OCI-M2 (cell line): ENCODE measurements around the gene RNF44.
"Not testable (repeated sequence)": the region's sequence is repeated elsewhere in the genome, so short reads cannot be mapped to it uniquely, and the experiment has no call there.

Source experiments
- DNase-seq: peaks from one replicate; lab custom pipeline; 2025; ENCODE audit not compliant: unreplicated experiment; lab: John Stamatoyannopoulos, UW

RNF44 gene

DNA sequence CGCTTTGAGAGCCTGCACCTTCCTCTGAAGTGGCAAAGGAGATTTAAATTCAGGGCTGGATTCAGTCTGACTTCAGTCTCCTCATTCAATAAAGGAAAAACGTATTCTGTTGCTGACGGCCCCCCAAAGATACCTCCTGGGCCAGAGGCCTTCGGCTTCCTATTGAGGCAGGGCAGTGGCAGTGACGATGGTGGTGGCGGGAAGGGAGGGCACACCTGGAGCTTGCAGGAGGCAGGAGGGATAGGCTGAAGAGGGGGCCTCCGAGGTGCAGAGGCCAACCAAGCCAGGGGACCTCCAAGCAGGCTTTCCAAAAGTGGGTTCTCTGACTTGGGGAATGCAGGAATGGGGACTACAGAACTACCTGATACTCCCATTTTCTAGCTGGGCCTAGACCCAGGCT is 15.9 kb downstream of the RNF44 start:
- no peak for DNase-seq

DNA sequence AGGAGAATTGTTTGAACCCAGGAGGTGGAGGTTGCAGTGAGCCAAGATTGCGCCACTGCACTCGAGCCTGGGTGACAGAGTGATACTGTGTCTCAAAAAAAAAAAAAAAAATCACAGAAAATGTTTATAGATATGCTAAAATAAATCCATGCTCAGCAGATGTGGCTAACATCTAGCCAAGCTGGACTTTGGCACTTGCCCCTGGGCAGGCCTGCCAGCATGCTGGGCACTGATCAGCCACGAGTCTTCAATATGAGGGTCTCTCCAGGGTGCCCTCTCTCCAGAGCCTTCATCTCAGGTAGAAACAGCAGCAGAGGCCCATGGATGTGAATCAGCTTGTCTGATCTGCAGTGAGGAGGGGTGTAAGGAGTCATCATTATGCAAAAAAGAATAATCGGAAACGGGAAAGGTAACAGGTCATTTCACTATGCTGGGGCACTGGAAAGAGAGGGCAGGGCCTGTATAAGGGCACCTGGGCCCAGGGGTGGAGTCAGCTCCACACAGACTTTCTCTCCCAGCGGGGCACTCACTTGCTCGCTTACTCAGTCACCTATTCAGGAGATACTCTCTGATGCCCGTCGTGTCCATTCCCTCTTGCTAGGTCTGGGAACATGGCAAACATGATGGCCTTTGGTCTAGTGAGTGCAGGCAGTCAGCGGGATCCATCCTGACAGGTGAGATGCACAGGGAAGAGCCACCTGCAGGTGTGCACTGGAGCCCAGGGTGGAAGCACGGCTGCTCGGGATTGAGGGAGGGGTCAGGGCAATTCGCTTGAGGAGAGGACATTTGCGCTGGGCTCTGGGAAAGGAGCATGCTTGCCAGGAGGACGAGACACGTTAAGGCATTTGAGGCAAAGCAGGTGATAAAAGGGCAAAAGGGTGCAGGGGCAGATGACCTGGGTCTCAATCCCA is 17.1 kb downstream of the RNF44 start:
- DNase-seq = no peak

DNA sequence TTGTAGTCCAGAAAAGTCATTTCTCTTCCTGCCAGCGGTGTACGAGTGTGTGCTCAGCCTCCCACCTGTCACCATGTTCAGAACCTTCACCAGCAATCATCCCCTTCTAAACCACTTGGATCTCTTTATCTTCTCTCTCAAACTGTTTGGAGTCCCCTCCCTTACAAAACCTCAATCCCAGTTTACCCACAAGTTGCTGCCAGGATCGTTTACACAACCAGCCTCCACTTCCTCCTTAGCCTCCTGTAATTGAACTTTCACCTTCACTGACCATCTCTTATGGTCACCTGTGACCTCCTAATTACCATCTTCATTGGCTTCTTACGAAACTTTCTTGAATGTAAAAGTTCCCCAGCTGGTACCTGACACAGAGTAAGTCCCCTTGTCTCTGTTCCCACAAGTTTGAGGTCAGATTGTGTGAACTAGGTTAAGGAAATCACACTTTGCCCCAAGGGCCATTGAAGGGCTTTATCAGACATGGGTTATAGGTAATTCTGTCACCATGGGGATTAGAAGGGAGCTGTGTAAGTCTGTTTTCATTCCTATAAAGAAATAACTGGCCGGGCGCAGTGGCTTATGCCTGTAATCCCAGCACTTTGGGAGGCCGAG is 20.0 kb downstream of the RNF44 start:
- DNase-seq = no peak

DNA sequence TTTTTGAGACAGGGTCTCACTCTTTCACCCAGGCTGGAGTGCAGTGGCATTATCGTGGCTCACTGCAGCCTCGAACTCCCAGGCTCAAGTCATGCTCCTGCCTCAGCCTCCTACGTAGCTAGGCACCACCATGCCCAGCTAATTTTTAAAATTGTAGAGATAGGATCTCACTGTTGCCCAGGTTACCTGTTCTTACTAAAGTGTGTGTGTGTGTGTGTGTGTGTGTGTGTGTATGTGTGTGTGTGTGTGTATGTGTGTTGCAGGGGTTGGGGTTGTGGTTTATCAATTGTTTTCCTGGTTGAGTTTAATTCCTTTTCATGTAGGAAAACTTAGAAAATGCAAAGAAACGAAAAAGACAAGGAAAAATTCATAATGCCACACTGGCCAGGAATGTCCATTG is 21.8 kb downstream of the RNF44 start:
- DNase-seq = no peak

DNA sequence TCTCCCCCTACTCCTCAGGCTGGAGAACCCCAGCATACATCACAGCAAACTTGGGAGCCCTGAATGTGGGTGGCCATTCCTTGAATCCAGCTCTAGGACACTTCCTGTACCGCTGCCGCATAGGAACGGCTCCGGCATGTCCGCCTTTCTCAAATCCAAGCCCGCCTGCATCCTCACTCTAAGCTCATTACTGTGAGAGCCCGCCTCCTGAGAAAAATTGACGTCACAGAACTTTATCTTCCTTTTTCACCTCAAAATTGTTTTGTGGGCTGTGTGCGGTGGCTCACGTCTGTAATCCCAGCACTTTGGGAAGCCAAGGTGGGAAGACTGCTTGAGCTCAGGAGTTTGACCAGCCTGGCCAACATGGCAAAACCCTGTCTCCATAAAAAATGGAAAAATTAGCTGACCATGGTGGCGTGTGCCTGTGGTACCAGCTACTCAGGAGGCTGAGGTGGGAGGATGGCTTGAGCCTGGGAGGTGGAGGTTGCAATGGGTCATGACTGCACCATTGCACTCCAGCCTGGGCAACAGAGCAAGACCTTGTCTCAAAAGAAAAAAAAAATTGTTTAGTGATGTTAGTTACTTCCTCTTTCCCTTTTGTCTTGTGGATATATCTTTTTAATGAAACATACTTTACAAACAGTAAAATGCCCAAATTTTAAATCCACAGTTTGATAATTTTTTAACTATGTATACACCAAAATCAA is 22.8 kb downstream of the RNF44 start:
- DNase-seq = no peak

DNA sequence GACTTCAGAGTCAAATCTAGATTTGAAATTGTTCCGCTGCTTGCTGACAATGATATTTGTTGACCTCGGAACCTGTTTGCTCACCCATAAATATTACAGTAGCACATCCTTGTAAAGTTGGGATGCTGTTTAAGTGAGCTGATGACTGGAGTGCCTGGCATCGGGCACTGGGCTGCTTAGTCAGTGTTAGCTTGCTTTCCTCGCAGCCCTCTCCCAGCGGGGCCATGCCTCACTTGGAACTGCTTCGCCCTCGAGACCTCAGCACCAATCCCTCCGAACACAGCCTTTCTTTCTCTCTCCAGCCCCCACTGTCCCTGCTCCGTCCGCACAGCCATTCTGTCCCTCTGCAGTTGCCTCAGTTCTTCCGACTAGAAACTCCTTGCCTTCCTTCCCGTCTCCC is 23.4 kb downstream of the RNF44 start:
- no peak for DNase-seq

DNA sequence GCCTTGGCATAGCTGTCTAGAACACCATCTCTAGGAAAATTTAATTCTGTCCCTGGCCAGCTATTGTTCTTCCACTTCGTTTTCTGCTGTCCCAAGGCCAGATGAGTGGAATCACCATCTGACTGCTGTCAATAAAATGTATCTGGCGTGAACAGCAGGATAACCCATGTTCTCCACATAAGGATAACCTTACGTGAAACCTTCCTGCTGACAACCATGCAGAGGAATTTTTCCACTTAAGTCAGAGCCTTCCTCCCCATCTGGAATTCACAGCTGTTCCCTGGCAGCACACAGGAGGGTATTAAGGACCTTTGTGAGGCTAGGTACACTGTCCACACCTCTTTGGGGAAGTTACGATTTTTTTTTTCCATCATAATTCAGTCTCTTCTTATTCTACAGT is 28.6 kb downstream of the RNF44 start:
- no peak for DNase-seq

DNA sequence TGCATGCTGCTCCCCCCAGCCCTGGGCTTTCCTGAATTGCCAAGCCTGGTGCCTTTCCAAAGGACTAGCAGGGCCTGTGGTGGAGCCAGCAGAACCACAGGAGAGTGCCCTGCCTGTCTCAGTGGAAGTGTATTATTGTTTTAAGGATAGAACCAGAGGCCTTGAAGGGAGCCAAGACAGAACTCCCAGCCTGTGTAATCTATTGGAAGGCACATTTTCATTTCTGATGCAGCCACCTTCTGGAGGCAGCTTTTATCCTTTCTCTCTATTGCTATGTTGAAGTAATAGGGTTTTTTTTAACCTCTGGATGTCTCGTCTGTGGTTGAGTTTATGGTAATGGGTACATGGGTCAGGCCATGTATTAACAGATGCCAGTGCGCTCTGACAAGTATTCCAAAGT is 29.3 kb downstream of the RNF44 start:
- DNase-seq = no peak

DNA sequence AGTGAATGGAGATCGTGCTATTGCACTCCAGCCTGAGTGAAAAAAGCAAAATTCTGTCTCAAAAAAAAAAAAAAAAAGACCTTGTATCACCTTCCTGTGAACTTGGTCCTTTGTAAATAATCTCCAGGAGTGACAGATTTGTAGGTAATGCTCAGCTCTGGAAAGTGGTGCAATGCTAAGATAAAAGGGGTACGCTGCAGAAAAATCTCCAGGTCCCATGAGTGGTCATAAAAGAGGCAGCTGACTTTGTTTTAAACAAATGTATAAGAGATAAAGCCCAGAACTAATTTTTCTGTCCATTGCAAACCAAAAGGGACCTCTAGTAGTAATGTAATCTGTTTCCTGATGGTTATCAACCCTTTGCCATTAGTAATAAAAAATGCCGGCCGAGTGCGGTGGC is 33.7 kb downstream of the RNF44 start:
- no peak for DNase-seq

DNA sequence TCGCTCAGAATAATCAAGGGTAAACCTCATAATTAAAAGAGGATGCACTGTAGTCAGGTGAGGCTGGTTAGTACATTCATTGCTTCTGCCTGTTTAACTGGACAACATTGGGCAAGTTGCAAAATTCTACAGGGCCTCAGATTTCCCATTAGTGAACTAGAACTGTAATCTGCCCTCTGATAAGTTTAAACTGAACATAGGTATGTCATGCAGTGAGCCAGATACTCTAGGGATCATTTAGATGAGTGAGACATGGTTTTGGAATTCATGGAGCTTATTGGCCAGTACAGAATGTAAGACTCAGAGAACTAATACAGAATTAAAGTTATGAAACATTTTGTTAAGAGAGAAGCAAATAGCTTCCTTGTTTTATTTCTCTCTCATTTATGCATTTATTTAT is 35.9 kb downstream of the RNF44 start:
- no peak for DNase-seq

DNA sequence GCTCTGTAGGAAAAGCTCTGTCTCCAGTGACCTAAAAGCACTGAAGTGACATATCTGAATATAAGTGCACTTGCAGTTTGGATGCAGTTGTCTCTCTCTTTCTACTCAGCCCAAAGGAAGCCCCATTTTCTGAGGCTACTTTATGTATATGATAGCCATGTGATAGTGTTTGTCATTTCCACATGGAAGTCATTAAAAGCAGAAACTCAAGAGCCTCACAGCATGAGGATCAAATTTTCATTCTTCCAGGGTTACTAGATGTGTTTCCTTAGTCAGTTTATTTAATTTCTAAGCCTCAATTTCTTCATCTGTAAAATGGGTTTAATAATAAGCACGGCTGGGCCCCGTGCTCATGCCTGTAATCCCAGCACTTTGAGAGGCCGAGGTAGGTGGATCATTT is 36.7 kb downstream of the RNF44 start:
- DNase-seq = no peak

DNA sequence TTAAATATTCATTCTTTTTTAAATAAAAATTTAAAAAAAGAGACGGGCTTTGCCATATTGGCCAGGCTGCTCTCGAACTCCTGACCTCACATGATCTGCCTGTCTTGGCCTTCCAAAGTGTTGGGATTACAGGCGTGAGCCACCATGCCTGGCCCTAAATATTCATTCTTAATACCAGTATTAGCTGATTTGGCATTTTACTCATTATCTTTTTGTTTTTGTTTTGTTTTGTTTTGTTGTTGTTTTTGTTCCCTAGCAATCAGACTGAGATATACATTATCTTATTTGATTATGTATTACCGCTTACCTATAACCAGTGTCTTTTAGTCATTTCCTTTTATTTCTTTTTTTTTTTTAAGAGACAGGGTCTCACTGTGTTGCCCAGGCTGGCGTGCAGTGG is 37.9 kb downstream of the RNF44 start:
- no peak for DNase-seq

DNA sequence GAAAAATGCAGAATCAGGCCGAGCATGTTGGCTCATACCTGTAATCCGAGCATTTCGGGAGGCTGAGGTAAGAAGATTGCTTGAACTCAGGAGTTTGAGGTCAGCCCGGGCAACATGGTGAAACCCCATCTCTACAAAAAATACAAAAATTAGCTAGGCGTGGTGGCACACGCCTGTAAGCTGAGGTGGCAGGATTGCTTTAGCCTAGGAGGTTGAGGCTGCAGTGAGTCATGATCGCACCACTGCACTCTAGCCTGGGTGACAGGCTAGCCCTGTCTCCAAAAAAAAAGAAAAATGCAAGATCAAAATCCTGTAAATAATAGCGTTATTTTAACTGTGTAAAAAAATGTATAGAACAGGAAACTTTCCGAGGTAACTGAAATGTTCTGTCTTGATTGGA is 39.4 kb downstream of the RNF44 start:
- DNase-seq = no peak

DNA sequence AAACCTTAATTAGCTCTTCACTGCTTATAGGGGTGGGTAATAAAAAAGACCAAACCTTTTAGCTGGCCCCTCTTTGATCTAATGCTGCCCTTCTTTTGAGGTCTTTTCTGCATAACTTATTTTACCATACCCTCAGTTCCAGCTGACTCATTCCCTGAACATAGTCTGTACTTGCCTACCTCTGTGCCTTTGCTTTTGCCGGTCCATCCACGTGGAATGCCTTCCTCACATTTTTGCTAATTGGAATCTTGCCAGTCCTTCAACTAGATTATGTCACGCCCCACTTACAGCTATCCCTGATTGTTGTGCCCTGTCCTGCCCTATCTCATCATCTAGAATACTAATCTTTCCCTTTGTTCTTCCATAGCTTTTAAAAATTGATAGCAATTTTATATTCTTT is 44.8 kb downstream of the RNF44 start:
- DNase-seq = no peak

DNA sequence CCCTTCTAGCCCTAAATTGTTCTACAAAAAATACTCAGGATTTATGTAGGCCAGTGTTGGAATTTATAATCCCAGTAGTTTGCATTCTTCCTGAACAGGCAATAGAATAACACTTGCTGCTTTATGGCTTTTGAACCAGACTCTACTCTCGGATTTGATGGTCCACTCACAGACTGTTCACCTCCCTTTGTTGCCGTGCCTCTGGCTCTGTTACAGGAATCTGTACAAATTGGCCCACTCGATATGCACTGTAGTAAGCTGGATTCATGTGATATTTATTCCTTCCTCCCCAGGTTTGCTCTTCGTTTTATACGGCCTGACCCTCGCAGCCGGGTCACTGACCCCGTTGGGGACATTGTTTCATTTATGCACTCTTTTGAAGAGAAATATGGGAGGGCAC is 45.3 kb downstream of the RNF44 start:
- DNase-seq = no peak

DNA sequence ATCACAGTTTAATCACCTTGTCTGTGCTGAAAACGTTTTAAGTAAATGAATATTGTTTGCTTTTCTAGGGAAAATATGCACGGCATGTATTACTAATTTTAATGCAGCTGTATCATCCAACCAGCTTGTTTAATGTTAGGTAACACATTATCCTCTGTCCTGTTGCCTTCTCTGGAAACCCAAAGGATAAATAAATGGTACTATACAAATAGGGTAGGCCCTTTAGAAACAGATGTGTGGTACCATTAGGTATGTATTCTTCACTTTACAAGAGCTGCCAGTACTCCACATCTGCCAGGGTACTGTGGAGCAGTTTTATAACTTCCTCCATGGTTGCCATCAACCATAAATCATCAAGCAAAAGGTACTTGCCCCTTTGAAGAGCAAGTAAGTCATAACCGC is 46.1 kb downstream of the RNF44 start:
- no peak for DNase-seq

DNA sequence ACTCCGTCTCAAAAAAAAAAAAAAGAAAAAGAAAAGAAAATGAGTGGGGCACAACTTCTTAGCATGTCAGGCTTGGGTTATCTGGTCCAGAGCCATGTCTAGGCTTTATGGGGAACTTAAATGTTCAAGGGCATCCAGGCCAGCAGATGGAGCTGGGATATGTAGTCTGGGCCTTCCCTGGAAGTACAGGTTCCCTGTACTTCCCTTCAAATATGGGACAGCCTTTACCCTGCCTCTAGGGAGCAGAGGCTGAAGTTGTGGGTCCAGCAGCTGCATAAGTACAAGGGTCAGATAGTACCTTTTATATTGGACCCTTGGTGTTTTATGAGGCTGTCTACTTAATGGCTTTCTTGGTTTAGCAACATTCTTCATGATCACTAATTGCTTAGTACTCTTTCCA is 46.9 kb downstream of the RNF44 start:
- DNase-seq = no peak

DNA sequence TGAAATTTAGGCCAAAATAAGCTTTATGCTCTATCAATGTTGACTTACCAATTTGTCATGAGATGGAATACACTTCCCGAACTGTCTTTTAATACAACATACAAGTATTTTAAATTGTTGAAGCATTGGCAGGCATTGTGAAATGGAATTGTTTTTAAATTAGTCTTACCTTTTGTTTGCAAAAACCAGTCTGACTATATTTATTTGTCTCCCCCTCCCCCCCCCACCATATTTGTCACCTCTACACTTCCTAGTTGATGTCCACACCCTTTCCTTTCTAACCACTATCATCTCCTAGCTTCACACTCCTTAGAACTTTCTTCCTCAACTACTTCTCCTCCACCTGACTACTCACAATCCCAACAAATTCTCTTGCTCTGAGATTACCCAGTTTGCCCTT is 48.1 kb downstream of the RNF44 start:
- no peak for DNase-seq

DNA sequence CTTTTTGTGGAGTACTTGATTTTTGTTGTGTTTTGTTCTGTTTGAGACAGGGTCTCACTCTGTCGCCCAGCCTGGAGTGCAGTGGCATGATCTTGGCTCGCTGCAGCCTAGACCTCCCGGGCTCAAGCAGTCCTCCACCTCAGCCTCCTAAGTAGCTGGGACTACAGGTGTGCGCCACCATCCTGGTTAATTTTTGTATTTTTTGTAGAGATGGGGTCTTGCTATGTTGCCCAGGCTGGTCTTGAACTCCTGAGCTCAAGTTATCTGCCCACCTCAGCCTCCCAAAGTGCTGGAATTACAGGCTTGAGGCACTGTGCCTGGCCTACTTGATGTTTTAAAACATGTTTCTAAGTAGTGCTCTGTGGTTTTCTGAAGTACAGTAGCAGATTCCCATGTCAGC is 50.0 kb downstream of the RNF44 start:
- DNase-seq = not testable (repeated sequence)

DNA sequence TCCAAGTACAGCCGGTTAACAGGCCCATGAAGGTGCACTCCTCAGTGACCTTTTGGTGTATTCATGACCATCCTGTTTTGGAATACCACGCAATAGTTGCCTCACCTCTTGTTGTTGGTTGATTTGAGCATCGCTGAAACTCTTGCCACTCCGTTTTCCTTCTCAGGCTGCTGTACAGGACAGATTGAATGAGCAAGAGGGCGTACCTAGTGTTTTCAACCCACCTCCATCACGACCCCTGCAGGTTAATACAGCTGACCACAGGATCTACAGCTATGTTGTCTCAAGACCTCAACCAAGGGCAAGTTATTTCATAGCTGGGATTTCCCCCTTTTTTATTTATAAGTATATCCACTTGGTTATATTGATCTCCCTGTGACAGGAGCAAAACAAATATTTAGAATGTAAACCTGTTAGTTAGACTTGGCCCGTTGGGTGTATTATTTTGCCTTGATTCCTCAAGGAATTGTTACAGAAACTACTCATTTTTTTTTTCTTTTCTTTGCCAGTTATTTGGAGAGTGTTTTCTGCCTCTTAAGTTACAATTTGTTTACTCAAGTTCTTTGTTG is 50.9 kb downstream of the RNF44 start:
- DNase-seq = no peak

DNA sequence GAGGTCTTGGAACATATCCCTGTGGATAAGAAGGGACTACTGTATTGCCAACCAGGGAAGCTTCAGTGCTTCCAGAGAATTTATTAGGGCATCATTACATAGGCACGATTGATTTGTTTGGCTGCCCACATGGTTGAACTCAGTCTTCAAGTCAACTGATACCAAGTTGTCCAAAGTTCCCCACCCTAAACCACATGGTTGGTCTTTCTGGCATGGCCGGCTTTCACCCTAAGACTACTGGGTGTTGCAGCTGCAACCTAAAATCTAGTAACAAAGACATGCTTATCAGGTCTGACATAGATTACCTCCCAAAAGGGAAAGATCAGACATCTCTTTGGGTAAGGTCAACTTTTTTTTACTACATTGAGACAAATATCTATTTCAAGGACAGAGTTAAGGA is 52.0 kb downstream of the RNF44 start:
- no peak for DNase-seq

DNA sequence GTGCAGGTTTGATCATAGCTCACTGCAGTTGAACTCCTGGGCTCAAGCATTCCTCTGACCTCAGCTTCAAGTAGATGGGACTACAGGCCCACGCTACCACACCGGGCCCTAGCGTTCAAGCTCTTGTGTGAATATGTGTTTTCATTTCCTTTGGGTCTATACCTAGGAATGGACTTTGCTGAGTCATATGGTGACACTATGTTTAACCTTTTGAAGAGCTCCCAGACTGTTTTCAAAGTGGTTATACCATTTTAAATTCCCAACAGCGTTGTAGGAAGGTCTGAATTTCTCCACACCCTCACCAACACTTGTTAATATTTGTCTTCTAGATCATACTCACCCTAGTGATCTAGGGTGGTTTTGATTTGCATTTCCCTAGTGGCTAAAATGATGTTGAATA is 55.5 kb downstream of the RNF44 start:
- DNase-seq = no peak
